Small intestine (tissue), 7 donors: Measurements from ENCODE around the gene RALB. TPM values are rescaled to one million over a fixed set of nuclear protein-coding genes. Genes with fewer than 3 reads are reported as not detected.
A peak's percentile ranks its signal among the peaks of the same experiment; 100 is the strongest.

Source experiments
- DNase-seq, 2 donors: peaks; one replicate each; pipeline versions ENCODE4 v3.0.0 to v3.0.0-alpha.2; 2013
- FAIRE-seq: peaks from 2 replicates; lab custom pipeline; 2012; peaks lifted over from hg19 to GRCh38; lab: Jason Lieb, UNC
- H3K27ac ChIP-seq, 3 donors: one replicate each; pipeline ENCODE4 v1.5.1; 2013; ENCODE audit warnings: low read length in 2 of 3, mild to moderate bottlenecking in 2 of 3, control low read depth in 1 of 3, inconsistent platforms in 1 of 3, low read depth in 1 of 3, moderate library complexity in 1 of 3
- H3K27me3 ChIP-seq, 3 donors: one replicate each; pipeline ENCODE4 v1.6.1; 2013; ENCODE audit warnings: low read length in 3 of 3, inconsistent platforms in 1 of 3; ENCODE audit not compliant: control insufficient read depth in 3 of 3, insufficient read depth in 3 of 3
- H3K36me3 ChIP-seq, 3 donors: one replicate each; pipeline ENCODE4 v1.6.1; 2013; ENCODE audit warnings: low read length in 3 of 3, inconsistent platforms in 1 of 3, low read depth in 1 of 3, mild to moderate bottlenecking in 1 of 3, moderate library complexity in 1 of 3; ENCODE audit not compliant: control insufficient read depth in 3 of 3, insufficient read depth in 2 of 3
- H3K4me1 ChIP-seq, 3 donors: one replicate each; pipeline ENCODE4 v1.6.1; 2013; ENCODE audit warnings: low read length in 2 of 3, inconsistent platforms in 1 of 3, low read depth in 1 of 3, mild to moderate bottlenecking in 1 of 3, moderate library complexity in 1 of 3; ENCODE audit not compliant: control insufficient read depth in 3 of 3, insufficient read depth in 2 of 3
- H3K4me3 ChIP-seq, 3 donors: one replicate each; pipeline ENCODE4 v1.5.1; 2013; ENCODE audit warnings: low read length in 3 of 3, control low read depth in 1 of 3, inconsistent platforms in 1 of 3, low read depth in 1 of 3, mild to moderate bottlenecking in 1 of 3, moderate library complexity in 1 of 3
- H3K9me3 ChIP-seq, 2 donors: one replicate each; pipeline ENCODE4 v1.6.1; 2013; ENCODE audit warnings: low read depth in 1 of 2, low read length in 1 of 2; ENCODE audit not compliant: control insufficient read depth in 2 of 2, insufficient read depth in 1 of 2
- WGBS, 3 donors: extraction: QIAGEN DNeasy Blood & Tissue Kit; methylation state at CpG; one replicate each; pipeline ENCODE4 v1.1.7; 2013; 5-methylcytosine and 5-hydroxymethylcytosine counted together
- polyA plus RNA-seq, 4 donors: library from polyadenylated mRNA; stranded (reverse) in 3 of 4; unstranded in 1 of 4; fragments of 200-250 nt in 3 of 4; fragments of 120-200 nt in 1 of 4; gene quantifications; one replicate each; pipeline versions ENCODE4 v1.2.1 to v1.2.3, GENCODE V29; 2013
- donor health status: healthy with polysubstance abuse.
- donor health status: control.
- donor health status: control.
- donor health status: Bipolar disorder and iron deficiency.
- donor health status: healthy.

Gene RALB
- polyA plus RNA-seq, 4 donors, result 61.8 to 141 (median 75.3) TPM

GRCh38 chr2:120222186-120223033 lies 30.2 kb upstream of the RALB start:
- 76 to 87% (median 78%) methylated on average over 42 to 49 of the region's 49 CpGs for WGBS, 3 donors
- H3K4me1 ChIP-seq, result peaks cover 0 to 14% (median 3%) of the 10 kb centered on the region in 3 donors
- no peaks in the 10 kb centered on the region for H3K27me3 ChIP-seq
- peak overlapping the region; percentile 93 to 97 (median 94) for H3K27ac ChIP-seq
- FAIRE-seq (no peak), DNase-seq (no peak)
- H3K9me3 ChIP-seq, result peaks cover 0 to 35% of the 10 kb centered on the region in 2 donors
- H3K4me3 ChIP-seq, result peak overlapping the region in 2 of 3 donors; percentile 60 to 67
- H3K36me3 ChIP-seq, result peaks cover 0 to 37% (median 0%) of the 10 kb centered on the region in 3 donors

GRCh38 chr2:120223034-120223912 lies 29.4 kb upstream of the RALB start, which contains the start of gene TMEM185B:
Gene TMEM185B (minus strand): TSS chr2:120223400. CDS start chr2:120222976, 424 bp downstream.
- Histone ChIP-seq H3K9me3 (peaks cover 0 to 27% of the 10 kb centered on the region in 2 donors), H3K4me1 (peaks cover 0 to 16% (median 3%) of the 10 kb centered on the region in 3 donors), H3K4me3 (peak within 1 kb of the TSS; percentile 60 to 79 (median 67)), H3K36me3 (peaks cover 0 to 29% (median 0%) of the 10 kb centered on the region in 3 donors), H3K27me3 (no peaks in the 10 kb centered on the region), H3K27ac (peak within 1 kb of the TSS; percentile 93 to 97 (median 94))
- WGBS, 3 donors, result 1 to 2% (median 1%) methylated on average over 87 to 108 of the region's 108 CpGs
- peak; percentile 89 to 98 for DNase-seq
- no peak for FAIRE-seq

- Histone ChIP-seq H3K4me1 (peaks cover 0 to 16% (median 3%) of the 10 kb centered on the region in 3 donors), H3K27me3 (no peaks in the 10 kb centered on the region), H3K9me3 (peaks cover 0 to 19% of the 10 kb centered on the region in 2 donors), H3K27ac (peak overlapping the region in 1 of 3 donors; percentile 93), H3K4me3 (peak overlapping the region in 1 of 3 donors; percentile 67), H3K36me3 (peaks cover 0 to 19% (median 0%) of the 10 kb centered on the region in 3 donors)
- 89 to 94% (median 92%) methylated on average over 13 of the region's 13 CpGs for WGBS, 3 donors
- FAIRE-seq (no peak), DNase-seq (no peak)
Measured at GRCh38 chr2:120224256-120224655, 28.4 kb upstream of the RALB start.

GRCh38 chr2:120224735-120225548 lies 27.7 kb upstream of the RALB start:
- 86 to 94% (median 88%) methylated on average over 9 of the region's 9 CpGs for WGBS, 3 donors

GRCh38 chr2:120225549-120226065 lies 27.0 kb upstream of the RALB start:
- H3K27me3 ChIP-seq, result no peaks in the 10 kb centered on the region
- H3K36me3 ChIP-seq, result peaks cover 0 to 8% (median 0%) of the 10 kb centered on the region in 3 donors
- no peak for FAIRE-seq
- no peak overlapping the region for H3K4me3 ChIP-seq
- H3K27ac ChIP-seq, result no peak overlapping the region
- 83 to 89% (median 89%) methylated on average over 9 of the region's 9 CpGs for WGBS, 3 donors
- no peak for DNase-seq
- H3K4me1 ChIP-seq, result peaks cover 0 to 23% (median 3%) of the 10 kb centered on the region in 3 donors
- H3K9me3 ChIP-seq, result peaks cover 0 to 14% of the 10 kb centered on the region in 2 donors

More at GRCh38 chr2:120224735-120225548, 27.7 kb upstream of the RALB start:
- Histone ChIP-seq H3K9me3 (peaks cover 0 to 14% of the 10 kb centered on the region in 2 donors), H3K36me3 (peaks cover 0 to 12% (median 0%) of the 10 kb centered on the region in 3 donors), H3K4me3 (no peak overlapping the region), H3K27ac (no peak overlapping the region), H3K4me1 (peaks cover 0 to 19% (median 3%) of the 10 kb centered on the region in 3 donors), H3K27me3 (no peaks in the 10 kb centered on the region)
- no peak for DNase-seq
- FAIRE-seq, result no peak

GRCh38 chr2:120226316-120226715 lies 26.3 kb upstream of the RALB start:
- Histone ChIP-seq H3K27me3 (no peaks in the 10 kb centered on the region), H3K4me1 (peaks cover 0 to 30% (median 3%) of the 10 kb centered on the region in 3 donors), H3K9me3 (peaks cover 0 to 14% of the 10 kb centered on the region in 2 donors), H3K36me3 (peaks cover 0 to 8% (median 0%) of the 10 kb centered on the region in 3 donors), H3K27ac (no peak overlapping the region), H3K4me3 (no peak overlapping the region)
- no peak for FAIRE-seq
- WGBS, 3 donors, result 86 to 91% (median 87%) methylated on average over 9 of the region's 9 CpGs
- no peak for DNase-seq

- no peak overlapping the region for H3K27ac ChIP-seq
- H3K9me3 ChIP-seq, result peaks cover 0 to 5% of the 10 kb centered on the region in 2 donors
- H3K27me3 ChIP-seq, result no peaks in the 10 kb centered on the region
- 78 to 87% (median 81%) methylated on average over 16 of the region's 16 CpGs for WGBS, 3 donors
- H3K4me1 ChIP-seq, result peaks cover 0 to 39% (median 3%) of the 10 kb centered on the region in 3 donors
- DNase-seq (no peak), FAIRE-seq (no peak)
- H3K4me3 ChIP-seq, result no peak overlapping the region
- H3K36me3 ChIP-seq, result peaks cover 0 to 4% (median 0%) of the 10 kb centered on the region in 3 donors
Measured at GRCh38 chr2:120227111-120227991, 25.3 kb upstream of the RALB start.
